ENCODE data around the gene CCNQ. TPM values are rescaled to one million over a fixed set of nuclear protein-coding genes. Genes with fewer than 3 reads are reported as not detected.

Gene CCNQ
- total RNA-seq, 3 donors from 2014 or later, result 13.1 to 19.9 (median 16.0) TPM

DNA sequence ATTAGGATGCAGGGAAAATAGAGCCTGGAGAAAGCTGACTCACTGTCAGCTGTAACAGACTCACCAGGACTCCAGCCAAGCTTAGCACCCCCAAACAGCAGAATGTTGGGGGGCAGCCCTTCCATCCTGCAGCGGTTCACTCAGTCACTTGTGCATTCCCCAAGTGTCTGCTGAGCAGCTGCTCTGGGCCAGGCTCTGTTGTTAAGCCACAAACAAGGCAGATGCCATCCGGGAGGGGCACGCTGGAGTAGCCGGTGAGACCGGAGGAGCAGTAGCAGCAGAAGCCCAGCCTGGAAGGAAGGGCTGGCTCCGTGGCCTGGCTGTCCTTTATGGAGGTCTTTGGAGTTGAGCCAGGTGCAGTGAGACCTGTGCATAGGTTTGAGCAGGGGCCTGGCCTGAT lies 22.0 kb downstream of the CCNQ start:
- Histone ChIP-seq H3K36me3 (ENCODE audit: low read depth) (no peaks in the 10 kb centered on the region), H3K4me1 (ENCODE audit: low read depth) (no peaks in the 10 kb centered on the region), H3K9me3 (no peaks in the 10 kb centered on the region), H3K4me3 (no peak overlapping the region)
- ATAC-seq, result no peak
- TF ChIP-seq, protein P1, sequence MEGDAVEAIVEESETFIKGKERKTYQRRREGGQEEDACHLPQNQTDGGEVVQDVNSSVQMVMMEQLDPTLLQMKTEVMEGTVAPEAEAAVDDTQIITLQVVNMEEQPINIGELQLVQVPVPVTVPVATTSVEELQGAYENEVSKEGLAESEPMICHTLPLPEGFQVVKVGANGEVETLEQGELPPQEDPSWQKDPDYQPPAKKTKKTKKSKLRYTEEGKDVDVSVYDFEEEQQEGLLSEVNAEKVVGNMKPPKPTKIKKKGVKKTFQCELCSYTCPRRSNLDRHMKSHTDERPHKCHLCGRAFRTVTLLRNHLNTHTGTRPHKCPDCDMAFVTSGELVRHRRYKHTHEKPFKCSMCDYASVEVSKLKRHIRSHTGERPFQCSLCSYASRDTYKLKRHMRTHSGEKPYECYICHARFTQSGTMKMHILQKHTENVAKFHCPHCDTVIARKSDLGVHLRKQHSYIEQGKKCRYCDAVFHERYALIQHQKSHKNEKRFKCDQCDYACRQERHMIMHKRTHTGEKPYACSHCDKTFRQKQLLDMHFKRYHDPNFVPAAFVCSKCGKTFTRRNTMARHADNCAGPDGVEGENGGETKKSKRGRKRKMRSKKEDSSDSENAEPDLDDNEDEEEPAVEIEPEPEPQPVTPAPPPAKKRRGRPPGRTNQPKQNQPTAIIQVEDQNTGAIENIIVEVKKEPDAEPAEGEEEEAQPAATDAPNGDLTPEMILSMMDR (IDR thresholded peaks at IDR 0.05), result no peak
- DNase-seq, result no peak
- intact Hi-C loops (cut with DNase I, micrococcal nuclease), result no loop called here

- Histone ChIP-seq H3K9me3 (no peaks in the 10 kb centered on the region), H3K4me3 (no peak overlapping the region), H3K4me1 (ENCODE audit: low read depth) (no peaks in the 10 kb centered on the region), H3K36me3 (ENCODE audit: low read depth) (no peaks in the 10 kb centered on the region)
- intact Hi-C loops (cut with DNase I, micrococcal nuclease), result no loop called here
- no peak for ATAC-seq
- TF ChIP-seq, protein P1 (IDR thresholded peaks at IDR 0.05), result no peak
- no peak for DNase-seq
Measured at GRCh38 chrX:153576239-153576870, 22.6 kb downstream of the CCNQ start.

- no peak overlapping the region for H3K4me3 ChIP-seq
- intact Hi-C loops (cut with DNase I, micrococcal nuclease), result no loop called here
- TF ChIP-seq, protein P1 (IDR thresholded peaks at IDR 0.05), result no peak
- no peaks in the 10 kb centered on the region for H3K36me3 ChIP-seq (ENCODE audit: low read depth)
- ATAC-seq, result no peak
- no peaks in the 10 kb centered on the region for H3K4me1 ChIP-seq (ENCODE audit: low read depth)
- no peak for DNase-seq
- no peaks in the 10 kb centered on the region for H3K9me3 ChIP-seq
Measured at GRCh38 chrX:153573984-153574383, 25.0 kb downstream of the CCNQ start.

DNA sequence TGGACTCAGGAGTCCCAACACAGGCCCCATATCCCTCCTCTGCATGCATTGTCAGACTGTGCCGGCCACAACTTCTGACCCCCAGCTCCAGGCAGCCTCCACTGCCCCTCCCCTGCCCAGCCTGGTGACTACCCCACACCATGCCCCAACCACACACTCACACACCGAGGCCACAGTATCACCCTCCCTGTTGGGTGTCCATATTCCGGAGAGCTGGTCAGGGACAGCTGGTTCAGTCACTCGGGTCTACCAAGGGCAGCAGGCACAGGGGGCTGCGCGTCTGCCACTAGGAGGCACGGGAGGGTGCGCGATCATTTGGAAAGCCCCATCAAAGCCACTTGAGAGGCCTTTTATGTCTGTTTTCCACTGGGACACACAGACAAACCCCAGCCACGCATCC lies 26.3 kb downstream of the CCNQ start:
- ATAC-seq (no peak), DNase-seq (no peak)
- H3K36me3 ChIP-seq (ENCODE audit: low read depth), result no peaks in the 10 kb centered on the region
- no peak overlapping the region for H3K4me3 ChIP-seq
- no peaks in the 10 kb centered on the region for H3K9me3 ChIP-seq
- H3K4me1 ChIP-seq (ENCODE audit: low read depth), result no peaks in the 10 kb centered on the region
- intact Hi-C loops (cut with DNase I, micrococcal nuclease), result no loop called here
- TF ChIP-seq, protein P1 (IDR thresholded peaks at IDR 0.05), result no peak

GRCh38 chrX:153571534-153571908 lies 27.4 kb downstream of the CCNQ start:
- DNase-seq (no peak), ATAC-seq (no peak)
- Histone ChIP-seq H3K4me3 (no peak overlapping the region), H3K9me3 (no peaks in the 10 kb centered on the region), H3K36me3 (ENCODE audit: low read depth) (no peaks in the 10 kb centered on the region), H3K4me1 (ENCODE audit: low read depth) (no peaks in the 10 kb centered on the region)
- intact Hi-C loops (cut with DNase I, micrococcal nuclease), result no loop called here
- TF ChIP-seq, protein P1 (IDR thresholded peaks at IDR 0.05), result no peak

- DNase-seq, result no peak
- Histone ChIP-seq H3K4me3 (no peak overlapping the region), H3K4me1 (ENCODE audit: low read depth) (no peaks in the 10 kb centered on the region), H3K9me3 (no peaks in the 10 kb centered on the region), H3K36me3 (ENCODE audit: low read depth) (no peaks in the 10 kb centered on the region)
- ATAC-seq, result no peak
- TF ChIP-seq, protein P1 (IDR thresholded peaks at IDR 0.05), result no peak
- intact Hi-C loops (cut with DNase I, micrococcal nuclease), result no loop called here
Measured at GRCh38 chrX:153569475-153569874, 29.5 kb downstream of the CCNQ start.

Data from mucosa of descending colon (tissue), 3 donors.